ENCODE measurements around the gene SLC46A1. TPM values are rescaled to one million over a fixed set of nuclear protein-coding genes. Genes with fewer than 3 reads are reported as not detected.

The SLC46A1 gene
- total RNA-seq, 1 donor from 2014 or later, result 7.4 TPM

- H3K9ac ChIP-seq (ENCODE audit: low read length), result no peak overlapping the region
- peaks cover 17% of the 10 kb centered on the region for H3K36me3 Mint-ChIP-seq (ENCODE audit: low read depth, unreplicated experiment)
- no peaks in the 10 kb centered on the region for H3K4me1 ChIP-seq (ENCODE audit: insufficient read depth, low read length)
- H3K27ac ChIP-seq (ENCODE audit: low read depth, low read length), result no peak overlapping the region
- peaks cover 15% of the 10 kb centered on the region for H3K4me1 Mint-ChIP-seq (ENCODE audit: low read depth, unreplicated experiment)
- FAIRE-seq (no peak), DNase-seq (ENCODE audit: low read depth) (no peak)
- no peak overlapping the region for H3K4me3 ChIP-seq (ENCODE audit: insufficient read depth, low read depth, low read length)
- H3K79me2 ChIP-seq (ENCODE audit: insufficient read depth, low read length), result no peaks in the 10 kb centered on the region
- no peak overlapping the region for H3K27ac Mint-ChIP-seq (ENCODE audit: unreplicated experiment)
- peaks cover 5% of the 10 kb centered on the region for H4K20me1 ChIP-seq (ENCODE audit: insufficient read depth, low read length)
- H3K4me3 Mint-ChIP-seq (ENCODE audit: unreplicated experiment), result no peak overlapping the region
- no peaks in the 10 kb centered on the region for H3K36me3 ChIP-seq (ENCODE audit: insufficient read depth, low read length)
- no peak overlapping the region for H3K4me2 ChIP-seq (ENCODE audit: low read length)
- no peak overlapping the region for H2AFZ ChIP-seq (ENCODE audit: low read depth, low read length)
- no peaks in the 10 kb centered on the region for H3K9me3 ChIP-seq (ENCODE audit: insufficient read depth, low read depth, low read length)
- H3K27me3 Mint-ChIP-seq (ENCODE audit: low read depth, unreplicated experiment), result peaks cover 13% of the 10 kb centered on the region
- peaks cover 2% of the 10 kb centered on the region for H3K27me3 ChIP-seq (ENCODE audit: insufficient read depth, low read length)
- no peak for TF ChIP-seq EZH2 (IDR thresholded peaks at IDR 0.05; ENCODE audit: insufficient read depth, low read length)
- no peak for TF ChIP-seq CTCF (IDR thresholded peaks at IDR 0.05; ENCODE audit: insufficient read depth, low read depth, low read length)
- H3K9me3 Mint-ChIP-seq (ENCODE audit: unreplicated experiment), result no peaks in the 10 kb centered on the region
Measured at GRCh38 chr17:28399808-28400207, 6.2 kb downstream of the SLC46A1 start.

- Histone ChIP-seq H3K4me3 (ENCODE audit: insufficient read depth, low read depth, low read length) (no peak overlapping the region), H3K4me1 (ENCODE audit: insufficient read depth, low read length) (peaks cover 9% of the 10 kb centered on the region), H3K9ac (ENCODE audit: low read length) (no peak overlapping the region), H3K9me3 (ENCODE audit: insufficient read depth, low read depth, low read length) (no peaks in the 10 kb centered on the region), H3K27me3 (ENCODE audit: insufficient read depth, low read length) (no peaks in the 10 kb centered on the region), H3K27ac (ENCODE audit: low read depth, low read length) (no peak overlapping the region), H2AFZ (ENCODE audit: low read depth, low read length) (no peak overlapping the region), H4K20me1 (ENCODE audit: insufficient read depth, low read length) (peaks cover 10% of the 10 kb centered on the region), H3K4me2 (ENCODE audit: low read length) (no peak overlapping the region), H3K36me3 (ENCODE audit: insufficient read depth, low read length) (no peaks in the 10 kb centered on the region), H3K79me2 (ENCODE audit: insufficient read depth, low read length) (no peaks in the 10 kb centered on the region)
- DNase-seq (ENCODE audit: low read depth), result no peak
- TF ChIP-seq EZH2 (IDR thresholded peaks at IDR 0.05; ENCODE audit: insufficient read depth, low read length) (no peak), CTCF (IDR thresholded peaks at IDR 0.05; ENCODE audit: insufficient read depth, low read depth, low read length) (no peak)
- FAIRE-seq, result no peak
- H3K4me3 Mint-ChIP-seq (ENCODE audit: unreplicated experiment), result no peak overlapping the region
- peaks cover 8% of the 10 kb centered on the region for H3K27me3 Mint-ChIP-seq (ENCODE audit: low read depth, unreplicated experiment)
- peaks cover 17% of the 10 kb centered on the region for H3K36me3 Mint-ChIP-seq (ENCODE audit: low read depth, unreplicated experiment)
- H3K9me3 Mint-ChIP-seq (ENCODE audit: unreplicated experiment), result no peaks in the 10 kb centered on the region
- no peak overlapping the region for H3K27ac Mint-ChIP-seq (ENCODE audit: unreplicated experiment)
- H3K4me1 Mint-ChIP-seq (ENCODE audit: low read depth, unreplicated experiment), result peaks cover 25% of the 10 kb centered on the region
Measured at GRCh38 chr17:28398280-28398981, 7.6 kb downstream of the SLC46A1 start.

GRCh38 chr17:28397687-28398279, 8.2 kb downstream of the SLC46A1 start:
- Histone ChIP-seq H3K27ac (ENCODE audit: low read depth, low read length) (no peak overlapping the region), H3K4me1 (ENCODE audit: insufficient read depth, low read length) (peaks cover 9% of the 10 kb centered on the region), H3K9me3 (ENCODE audit: insufficient read depth, low read depth, low read length) (no peaks in the 10 kb centered on the region), H3K27me3 (ENCODE audit: insufficient read depth, low read length) (no peaks in the 10 kb centered on the region), H3K9ac (ENCODE audit: low read length) (no peak overlapping the region), H3K79me2 (ENCODE audit: insufficient read depth, low read length) (no peaks in the 10 kb centered on the region), H3K4me3 (ENCODE audit: insufficient read depth, low read depth, low read length) (no peak overlapping the region), H3K4me2 (ENCODE audit: low read length) (no peak overlapping the region), H4K20me1 (ENCODE audit: insufficient read depth, low read length) (peaks cover 6% of the 10 kb centered on the region), H3K36me3 (ENCODE audit: insufficient read depth, low read length) (no peaks in the 10 kb centered on the region), H2AFZ (ENCODE audit: low read depth, low read length) (no peak overlapping the region)
- H3K4me1 Mint-ChIP-seq (ENCODE audit: low read depth, unreplicated experiment), result peaks cover 25% of the 10 kb centered on the region
- no peak for FAIRE-seq
- peaks cover 17% of the 10 kb centered on the region for H3K36me3 Mint-ChIP-seq (ENCODE audit: low read depth, unreplicated experiment)
- no peak overlapping the region for H3K4me3 Mint-ChIP-seq (ENCODE audit: unreplicated experiment)
- H3K9me3 Mint-ChIP-seq (ENCODE audit: unreplicated experiment), result no peaks in the 10 kb centered on the region
- TF ChIP-seq CTCF (IDR thresholded peaks at IDR 0.05; ENCODE audit: insufficient read depth, low read depth, low read length) (no peak), EZH2 (IDR thresholded peaks at IDR 0.05; ENCODE audit: insufficient read depth, low read length) (no peak)
- no peak overlapping the region for H3K27ac Mint-ChIP-seq (ENCODE audit: unreplicated experiment)
- DNase-seq (ENCODE audit: low read depth), result no peak
- H3K27me3 Mint-ChIP-seq (ENCODE audit: low read depth, unreplicated experiment), result peaks cover 4% of the 10 kb centered on the region
